Measurements from ENCODE around the gene PSMG4.

DNA sequence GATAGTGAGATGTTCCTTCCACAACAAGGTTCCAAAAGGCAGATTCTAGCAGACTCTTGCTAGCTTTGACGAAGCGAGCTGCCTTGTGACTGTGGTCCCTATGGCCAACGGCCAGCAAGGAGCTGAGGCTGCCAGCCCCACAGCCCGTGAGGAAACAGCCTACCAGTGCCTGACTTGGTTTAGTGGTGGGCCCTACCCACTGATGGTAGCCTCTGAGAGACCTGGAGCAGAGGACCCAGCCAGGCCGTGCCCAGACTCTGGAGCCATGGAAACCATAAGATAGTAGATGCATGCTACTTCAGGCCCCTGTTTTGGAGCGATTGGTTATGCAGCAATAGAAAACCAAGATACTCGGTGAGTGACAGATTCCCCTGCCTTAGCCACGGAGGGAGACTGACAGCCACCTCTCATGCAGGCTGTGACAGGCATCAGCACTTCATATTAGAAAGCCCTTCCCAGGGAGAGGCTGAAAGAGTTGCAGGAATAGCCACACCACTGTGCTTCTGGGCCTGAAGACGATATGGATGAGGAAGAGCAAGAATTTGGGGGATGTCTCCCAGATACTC lies 19.2 kb downstream of the PSMG4 start:
- TF ChIP-seq, protein P1, sequence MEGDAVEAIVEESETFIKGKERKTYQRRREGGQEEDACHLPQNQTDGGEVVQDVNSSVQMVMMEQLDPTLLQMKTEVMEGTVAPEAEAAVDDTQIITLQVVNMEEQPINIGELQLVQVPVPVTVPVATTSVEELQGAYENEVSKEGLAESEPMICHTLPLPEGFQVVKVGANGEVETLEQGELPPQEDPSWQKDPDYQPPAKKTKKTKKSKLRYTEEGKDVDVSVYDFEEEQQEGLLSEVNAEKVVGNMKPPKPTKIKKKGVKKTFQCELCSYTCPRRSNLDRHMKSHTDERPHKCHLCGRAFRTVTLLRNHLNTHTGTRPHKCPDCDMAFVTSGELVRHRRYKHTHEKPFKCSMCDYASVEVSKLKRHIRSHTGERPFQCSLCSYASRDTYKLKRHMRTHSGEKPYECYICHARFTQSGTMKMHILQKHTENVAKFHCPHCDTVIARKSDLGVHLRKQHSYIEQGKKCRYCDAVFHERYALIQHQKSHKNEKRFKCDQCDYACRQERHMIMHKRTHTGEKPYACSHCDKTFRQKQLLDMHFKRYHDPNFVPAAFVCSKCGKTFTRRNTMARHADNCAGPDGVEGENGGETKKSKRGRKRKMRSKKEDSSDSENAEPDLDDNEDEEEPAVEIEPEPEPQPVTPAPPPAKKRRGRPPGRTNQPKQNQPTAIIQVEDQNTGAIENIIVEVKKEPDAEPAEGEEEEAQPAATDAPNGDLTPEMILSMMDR (conservative IDR thresholded peaks at IDR 0.05 in 1 of 2, IDR thresholded peaks at IDR 0.05 in 1 of 2; ENCODE audit: extremely low read depth in 1 of 2, insufficient read depth in 1 of 2, low read depth in 1 of 2, low read length in 2 of 2): no peak
- TF ChIP-seq EZH2 (IDR thresholded peaks at IDR 0.05; ENCODE audit: borderline replicate concordance, low read length): no peak
